GM11168 (cell line): ENCODE results near the gene RIMKLA.

Source experiments
- in situ Hi-C: fragments of 300-500 bp; cut with MboI; formaldehyde crosslinking; loops from one replicate; pipeline ENCODE4 v1.12.0; 2022; ENCODE audit warnings: low sequenced_read_pairs; ENCODE audit not compliant: unreplicated experiment

The RIMKLA gene

DNA sequence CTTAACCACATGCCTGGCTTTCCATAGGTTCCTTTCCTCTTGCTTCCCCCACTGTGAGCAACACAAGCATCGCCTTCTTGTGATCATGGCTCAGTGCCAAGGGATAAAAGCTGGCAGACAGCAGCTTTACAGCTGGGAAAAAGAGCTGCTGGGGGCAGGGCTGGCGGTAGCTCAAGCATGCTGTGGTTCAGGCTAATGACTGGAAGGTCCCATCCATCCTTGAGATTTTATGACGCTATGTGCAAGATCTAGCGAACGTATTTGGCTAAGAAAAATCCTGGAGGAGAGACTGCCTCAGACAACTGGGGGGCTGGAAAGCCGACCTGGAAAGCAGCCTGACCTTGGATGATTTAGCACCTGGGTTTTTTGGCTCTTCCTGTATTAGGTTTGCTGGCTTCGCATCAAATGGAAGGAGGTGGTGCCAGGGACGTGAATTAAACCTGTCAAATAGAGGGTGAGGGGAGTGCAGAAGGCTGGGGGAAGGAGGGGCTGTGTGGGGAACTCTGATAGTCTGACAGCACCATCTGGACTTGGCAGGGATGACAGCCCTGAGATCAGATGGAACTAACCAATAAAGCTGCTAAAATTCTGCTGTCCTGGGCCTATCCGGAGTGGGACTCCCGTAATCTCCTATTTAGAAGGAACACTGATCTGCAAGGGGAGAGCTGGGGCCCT is 40.5 kb downstream of the RIMKLA start:
- in situ Hi-C loops, result no loop called here

GRCh38 chr1:42422737-42423136 is 42.1 kb downstream of the RIMKLA start:
- in situ Hi-C loops, result no loop called here

- in situ Hi-C loops, result no loop called here
Measured at GRCh38 chr1:42423681-42424080, 43.1 kb downstream of the RIMKLA start.

- in situ Hi-C loops, result no loop called here
Measured at GRCh38 chr1:42424201-42424600, 43.6 kb downstream of the RIMKLA start.

DNA sequence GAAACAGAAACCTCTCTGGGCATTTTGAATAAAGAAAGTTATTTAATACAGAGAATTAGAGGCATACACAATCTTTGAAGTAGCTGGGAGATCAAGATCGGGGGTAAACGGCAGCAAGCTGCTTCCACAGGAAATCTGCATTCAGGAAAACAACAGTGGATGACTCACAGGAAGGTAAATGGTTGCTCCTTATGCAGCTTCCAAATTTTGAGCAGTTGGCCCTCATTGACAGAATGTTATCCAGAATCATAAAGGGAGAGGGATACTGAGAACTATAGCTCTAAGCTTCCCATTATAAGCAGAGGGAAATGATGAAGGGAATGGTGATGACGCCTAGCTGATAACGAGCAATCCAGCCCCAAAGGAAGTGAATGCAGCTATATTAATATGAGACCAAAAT is 46.6 kb downstream of the RIMKLA start:
- in situ Hi-C loops, result no loop called here

DNA sequence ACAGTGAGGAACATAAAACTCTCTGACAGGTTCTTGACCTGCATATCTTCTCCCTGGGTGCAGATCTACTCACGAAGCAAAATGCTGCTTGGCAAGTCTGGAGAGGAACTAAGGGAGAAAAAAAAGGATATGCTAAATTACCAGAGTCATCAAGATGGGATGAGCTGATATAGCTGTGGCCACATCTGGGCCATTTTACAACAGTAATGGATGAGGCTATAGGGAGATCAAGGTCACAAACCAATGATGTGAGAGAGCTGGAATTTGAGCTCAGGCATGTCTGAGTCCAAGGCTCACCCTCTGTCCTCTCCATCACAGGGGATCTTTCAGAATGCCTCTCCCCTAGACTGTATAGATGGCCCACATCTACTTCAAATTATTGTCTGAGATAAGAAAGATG is 49.0 kb downstream of the RIMKLA start:
- in situ Hi-C loops, result no loop called here

DNA sequence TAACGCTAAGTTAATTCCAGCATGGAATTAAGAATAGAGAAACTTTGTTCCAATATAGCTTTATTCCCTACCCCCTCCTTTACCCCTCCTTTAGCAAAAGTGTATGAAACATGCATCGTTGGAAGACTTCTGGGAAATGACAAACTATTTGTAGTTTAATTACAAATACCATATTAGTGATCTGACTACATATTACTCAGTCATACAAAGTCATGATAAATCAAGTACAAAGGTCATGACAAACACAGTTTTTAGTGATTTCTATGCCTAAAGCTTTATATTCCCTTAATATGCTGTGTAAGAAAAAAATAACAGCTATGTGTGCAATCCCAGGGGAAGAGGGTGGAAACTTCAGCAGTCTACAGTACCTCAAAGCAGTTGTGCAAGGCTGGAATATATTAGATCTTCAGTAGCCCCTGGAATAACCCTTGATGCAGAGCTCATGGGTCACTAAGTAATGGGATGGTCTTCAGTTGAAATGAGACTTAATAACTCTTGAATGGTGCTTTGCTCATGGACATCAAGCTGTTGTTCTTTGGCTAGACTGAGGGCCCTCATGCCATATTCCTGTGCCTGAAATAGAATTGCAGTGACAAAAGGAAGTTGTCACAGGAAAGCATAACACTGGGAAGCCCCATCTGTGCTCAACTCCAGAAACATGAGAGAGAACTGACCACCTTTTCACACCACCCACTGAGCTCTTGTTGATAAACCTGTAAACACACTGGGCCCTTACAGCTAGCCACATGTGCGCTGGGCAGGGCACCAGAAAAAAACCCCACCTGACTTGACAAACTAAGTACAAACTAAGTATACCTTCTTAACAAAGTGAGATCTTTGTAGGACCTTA is 49.9 kb downstream of the RIMKLA start:
- in situ Hi-C loops, result no loop called here

DNA sequence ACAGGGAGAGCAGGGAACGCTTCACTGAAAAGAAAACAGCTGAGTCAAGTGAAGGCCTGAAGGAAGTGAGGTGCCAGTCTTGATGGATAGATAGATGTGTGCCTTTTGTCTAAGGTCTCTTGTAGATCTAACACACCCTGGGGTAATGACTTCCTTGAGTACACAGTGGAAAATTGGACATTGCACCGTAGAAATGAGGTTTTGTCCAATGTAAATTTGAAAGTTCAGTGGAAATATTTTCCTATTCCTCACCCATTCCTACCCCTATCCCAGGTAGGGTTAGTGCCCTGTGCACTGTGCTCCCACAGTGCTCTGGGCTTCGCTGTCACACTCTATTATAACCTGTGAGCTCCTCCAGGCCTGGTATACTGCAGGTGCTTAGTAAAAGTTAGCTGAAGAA is 50.9 kb downstream of the RIMKLA start:
- in situ Hi-C loops, result no loop called here

DNA sequence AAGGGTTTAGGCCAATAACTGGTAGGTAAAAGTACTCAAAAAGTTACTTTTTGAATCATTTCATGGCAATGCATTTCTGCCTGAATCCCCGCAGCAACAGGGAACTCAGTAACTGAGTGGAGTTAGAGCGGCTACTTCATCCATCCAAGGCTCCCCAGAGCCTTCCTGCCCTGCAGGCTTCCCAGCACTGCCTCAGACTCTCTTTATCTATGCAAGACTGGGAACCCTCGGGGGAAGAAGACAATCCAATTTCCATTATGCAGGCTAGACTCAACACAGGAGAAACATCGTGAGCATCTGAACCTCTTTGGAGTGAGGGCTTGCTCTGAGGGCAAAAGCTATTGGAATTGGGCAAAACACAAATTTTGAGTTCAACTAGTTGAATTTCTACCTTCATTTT is 52.1 kb downstream of the RIMKLA start:
- in situ Hi-C loops, result no loop called here

- in situ Hi-C loops, result no loop called here
Measured at GRCh38 chr1:42433369-42433768, 52.8 kb downstream of the RIMKLA start.

DNA sequence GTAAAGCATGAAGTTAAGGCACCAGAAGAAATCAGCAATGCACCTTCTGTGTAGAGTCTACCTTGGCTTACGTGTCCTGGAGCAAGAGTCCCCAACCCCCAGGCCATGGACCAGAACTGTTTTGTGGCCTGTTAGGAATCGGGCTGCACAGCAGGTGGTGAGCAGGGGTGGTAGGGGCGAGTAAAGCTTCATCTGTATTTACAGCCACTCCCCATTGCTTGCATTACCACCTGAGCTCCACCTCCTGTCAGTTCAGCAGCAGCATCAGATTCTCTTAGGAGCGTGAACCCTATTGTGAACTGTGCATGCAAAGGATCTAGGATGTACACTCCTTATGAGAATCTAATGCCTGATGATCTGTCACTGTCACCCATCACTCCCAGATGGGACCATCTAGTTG is 53.7 kb downstream of the RIMKLA start:
- in situ Hi-C loops, result no loop called here

DNA sequence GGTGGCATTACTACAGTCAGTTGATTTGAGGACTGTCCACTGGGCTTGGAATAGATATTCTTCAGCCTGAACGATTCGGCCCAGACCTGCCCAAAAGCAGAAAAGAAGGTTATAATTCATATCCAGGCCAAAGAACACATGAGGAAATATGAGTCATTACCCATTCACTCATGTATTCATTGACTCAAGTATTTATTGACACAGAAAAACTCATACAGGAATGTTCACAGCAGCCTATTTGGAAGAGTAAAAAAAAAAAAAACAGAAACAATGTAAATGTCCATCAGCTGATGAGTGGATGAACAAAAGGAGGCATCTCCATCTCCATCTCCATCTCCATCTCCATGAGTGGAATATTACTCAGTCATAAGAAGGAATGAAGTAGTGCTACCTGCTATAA is 59.3 kb downstream of the RIMKLA start:
- in situ Hi-C loops, result no loop called here

DNA sequence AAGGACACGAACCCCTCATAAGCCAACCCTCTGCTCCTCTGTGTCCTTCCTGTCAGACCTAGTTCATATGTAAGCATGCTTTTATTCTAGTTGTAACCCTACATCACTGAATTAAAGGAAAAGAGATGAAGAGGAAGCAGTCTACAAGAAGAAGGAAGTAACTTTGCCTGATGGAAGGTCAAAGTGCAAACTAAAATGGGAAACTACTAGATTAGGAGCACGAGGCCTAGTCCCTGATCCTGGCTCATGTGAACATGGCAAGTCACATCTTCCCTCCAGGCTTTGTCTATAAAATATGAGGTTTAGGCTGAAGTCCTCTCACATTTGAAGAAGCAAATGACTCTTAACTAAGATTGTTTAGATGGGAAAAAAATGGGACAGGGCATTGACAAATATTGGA is 62.1 kb downstream of the RIMKLA start:
- in situ Hi-C loops, result no loop called here

DNA sequence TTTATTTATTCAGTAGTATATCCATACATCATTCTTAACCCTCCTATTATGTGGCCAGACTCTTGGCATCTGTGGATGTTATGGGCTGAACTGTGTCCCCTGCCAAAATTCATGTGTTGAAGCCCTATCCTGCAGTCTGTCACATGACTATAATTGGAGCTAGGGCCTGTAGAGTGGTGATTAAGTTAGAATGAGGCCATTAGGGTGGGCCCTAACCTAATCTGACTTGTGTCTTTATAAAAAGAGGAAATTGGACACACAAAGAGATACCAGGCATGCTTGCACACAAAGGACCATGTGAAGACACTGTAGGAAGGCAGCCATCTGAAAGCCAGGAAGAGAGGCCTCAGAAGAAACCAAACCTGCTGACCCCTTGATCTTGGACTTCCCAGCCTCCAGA is 68.7 kb downstream of the RIMKLA start:
- in situ Hi-C loops, result no loop called here

GRCh38 chr1:42450061-42450460 is 69.5 kb downstream of the RIMKLA start:
- in situ Hi-C loops, result no loop called here

DNA sequence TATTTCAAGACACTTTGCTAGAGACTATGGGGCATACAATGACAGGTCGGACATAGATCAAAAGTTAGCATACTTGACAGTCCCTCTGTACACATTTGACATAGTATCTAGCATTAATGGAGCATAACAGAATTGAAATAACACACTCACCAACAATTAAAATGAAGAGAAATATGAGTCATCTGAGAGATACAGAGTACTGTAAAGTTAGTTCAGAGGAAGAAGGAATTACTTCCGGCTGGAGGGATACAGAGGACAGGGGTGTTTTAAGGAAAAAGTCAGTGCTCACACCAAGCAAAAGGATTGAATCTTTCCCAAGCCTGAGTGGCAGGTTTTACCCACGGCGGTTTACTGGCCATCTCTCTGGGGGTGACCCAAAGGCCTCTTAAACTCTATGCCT is 72.8 kb downstream of the RIMKLA start:
- in situ Hi-C loops, result no loop called here

DNA sequence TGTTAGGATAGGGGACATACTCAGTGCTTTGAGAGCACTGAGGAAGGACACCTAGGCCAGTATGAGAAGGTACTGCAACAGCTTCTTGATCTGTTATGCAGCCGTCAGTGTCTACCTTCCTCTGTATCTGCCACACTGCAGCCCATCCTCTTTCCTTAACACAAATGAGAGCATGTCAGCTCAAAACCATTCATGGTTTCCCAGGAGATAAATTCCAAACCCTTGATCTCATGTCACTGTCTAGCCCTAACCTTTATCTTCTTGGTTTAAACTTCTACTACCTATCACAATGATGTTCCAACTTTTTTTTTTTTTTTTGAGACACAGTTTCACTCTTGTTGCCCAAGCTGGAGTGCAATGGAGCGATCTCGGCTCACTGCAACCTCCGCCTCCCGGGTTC is 73.8 kb downstream of the RIMKLA start:
- in situ Hi-C loops, result no loop called here

- in situ Hi-C loops, result no loop called here
Measured at GRCh38 chr1:42456010-42456753, 75.6 kb downstream of the RIMKLA start, which contains the start of the genes PPCS and ZMYND12. Gene PPCS, plus strand, starts transcription at chr1:42456543. Its CDS starts 23 bp downstream, at chr1:42456566. Gene ZMYND12, minus strand, starts transcription at chr1:42456022. Its CDS starts 25 bp downstream, at chr1:42455997.

GRCh38 chr1:42456754-42457089 is 76.1 kb downstream of the RIMKLA start:
- in situ Hi-C loops, result no loop called here

GRCh38 chr1:42461196-42461595 is 80.6 kb downstream of the RIMKLA start:
- in situ Hi-C loops, result no loop called here
